GM11168 (cell line): Measurements from ENCODE around the gene PAX1.

ENCODE experiments used
- in situ Hi-C: fragments of 300-500 bp; cut with MboI; formaldehyde crosslinking; loops from one replicate; pipeline ENCODE4 v1.12.0; 2022; ENCODE audit warnings: low sequenced_read_pairs; ENCODE audit not compliant: unreplicated experiment

The PAX1 gene

DNA sequence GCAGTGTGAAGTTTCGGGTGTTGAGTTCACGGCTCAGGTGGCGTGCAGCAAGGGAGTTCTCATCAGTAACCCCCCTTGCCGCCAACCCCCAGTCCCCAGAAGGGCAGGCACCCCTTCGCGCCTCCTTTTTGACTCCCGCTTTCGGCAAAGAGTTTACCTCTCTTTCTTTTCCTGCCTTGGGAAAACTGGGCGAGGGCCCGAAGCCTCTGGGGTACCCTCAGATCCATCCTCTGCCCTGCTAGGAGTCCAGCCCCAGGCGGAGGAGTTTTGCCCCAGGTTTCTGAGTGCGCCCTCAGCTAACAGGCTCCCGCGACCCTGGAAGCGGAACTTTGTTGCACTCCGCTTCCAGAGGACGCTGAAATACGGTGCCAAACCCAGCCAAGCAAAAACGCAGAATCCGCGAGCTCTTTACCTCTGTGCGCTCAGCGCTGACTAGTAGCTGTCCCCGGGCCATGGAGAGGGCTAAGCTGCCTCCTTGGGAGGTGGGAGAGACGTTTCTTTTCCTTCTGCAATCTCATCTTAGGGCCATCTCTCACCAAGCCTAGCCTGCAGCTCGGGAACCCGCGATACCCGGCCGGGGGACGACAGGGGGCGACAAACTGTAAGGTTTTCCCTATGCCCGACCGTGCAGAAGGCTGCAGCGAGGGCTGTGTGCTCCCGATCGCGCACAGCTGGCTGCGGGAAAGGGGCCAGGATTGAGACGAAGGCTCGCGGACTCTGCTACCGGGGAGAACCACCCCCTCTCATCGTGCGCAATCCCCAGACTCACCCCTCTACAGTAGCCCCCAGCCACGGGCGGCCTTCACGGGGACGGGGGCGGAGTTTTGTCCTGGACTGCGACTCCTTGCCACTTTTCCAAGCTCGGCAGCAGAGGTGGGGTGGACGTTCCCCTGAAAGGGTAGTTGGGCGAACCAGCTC, 2.7 kb upstream of the PAX1 start:
- in situ Hi-C loops, result no loop called here

DNA sequence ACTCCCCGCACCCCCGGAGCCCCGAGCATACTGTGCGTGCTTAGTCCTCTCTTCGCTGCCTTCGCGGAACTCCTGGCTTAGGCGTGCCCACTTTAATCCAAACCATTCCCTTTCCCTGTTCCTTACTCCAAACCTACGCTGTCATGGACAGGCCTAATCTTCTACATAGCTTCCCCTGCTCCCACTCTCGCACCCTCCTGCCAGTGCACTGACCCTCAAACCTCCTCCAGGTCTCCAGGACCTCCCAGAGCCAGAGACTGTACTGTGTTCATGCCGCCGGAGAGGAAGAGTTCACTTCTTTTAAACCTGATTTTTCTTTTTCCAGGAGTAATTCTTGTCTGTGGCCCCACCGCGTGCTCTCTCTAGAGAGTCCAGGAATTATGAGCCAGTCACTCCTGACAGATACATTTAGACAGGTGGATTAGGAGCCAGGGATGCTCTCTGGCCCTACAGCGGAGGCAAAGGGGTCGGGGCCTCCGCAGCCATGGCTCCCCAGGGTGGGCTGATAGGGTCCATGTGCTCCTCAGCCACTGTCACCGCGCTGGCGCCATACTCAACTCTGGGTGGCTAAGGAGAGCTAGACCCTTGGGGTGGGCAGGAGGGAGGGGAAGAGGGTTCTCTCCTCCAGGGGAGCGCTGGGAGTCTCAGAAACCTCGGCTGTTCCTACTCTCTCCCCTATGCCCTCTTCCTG, 1.6 kb upstream of the PAX1 start:
- in situ Hi-C loops, result no loop called here

DNA sequence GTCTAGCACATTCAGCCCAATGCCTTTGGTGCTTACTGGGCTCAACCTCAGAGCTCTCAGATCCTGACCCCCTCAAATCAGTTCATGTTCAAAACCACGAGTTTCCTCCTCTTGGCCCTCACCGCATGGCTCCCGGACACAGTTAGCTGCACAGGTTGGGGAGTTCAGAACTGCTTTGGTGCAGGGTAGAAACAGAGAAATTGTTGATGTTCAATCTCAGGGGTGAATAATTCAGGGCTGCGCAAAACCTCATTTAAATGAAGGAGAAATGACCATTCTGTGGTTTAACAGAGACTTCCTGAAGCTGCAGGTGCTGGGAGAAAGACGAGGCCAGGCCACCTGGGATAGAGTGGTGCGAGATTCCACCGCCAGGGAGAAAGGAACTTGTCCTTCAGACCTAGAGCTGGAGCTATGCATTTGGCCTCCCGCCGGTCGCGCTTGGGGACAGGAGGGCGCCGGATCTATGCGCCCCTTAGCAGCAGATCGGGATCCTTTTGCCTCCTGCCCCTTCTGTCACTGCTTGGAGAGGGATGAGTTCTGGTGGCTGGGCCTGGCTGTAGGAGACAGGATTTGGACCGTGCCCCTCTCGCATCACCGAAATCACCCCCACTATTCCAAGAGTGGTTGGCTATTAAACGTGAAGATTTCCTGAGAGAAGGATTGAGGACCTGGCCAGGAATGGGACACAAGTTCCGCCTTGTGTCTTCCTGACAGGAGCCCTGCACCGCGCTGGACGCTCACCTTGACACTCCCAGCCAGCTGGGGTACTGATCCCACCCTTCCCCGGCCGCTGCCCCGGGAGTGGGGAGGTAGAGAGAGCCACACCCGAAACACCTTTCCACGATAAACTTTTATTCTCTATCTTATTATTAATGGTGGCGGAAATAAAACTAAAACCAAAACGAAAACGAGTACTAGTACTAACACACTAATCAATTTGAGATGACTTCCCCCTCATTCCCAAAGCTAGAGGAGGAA, 767 bp upstream of the PAX1 start:
- in situ Hi-C loops, result no loop called here

DNA sequence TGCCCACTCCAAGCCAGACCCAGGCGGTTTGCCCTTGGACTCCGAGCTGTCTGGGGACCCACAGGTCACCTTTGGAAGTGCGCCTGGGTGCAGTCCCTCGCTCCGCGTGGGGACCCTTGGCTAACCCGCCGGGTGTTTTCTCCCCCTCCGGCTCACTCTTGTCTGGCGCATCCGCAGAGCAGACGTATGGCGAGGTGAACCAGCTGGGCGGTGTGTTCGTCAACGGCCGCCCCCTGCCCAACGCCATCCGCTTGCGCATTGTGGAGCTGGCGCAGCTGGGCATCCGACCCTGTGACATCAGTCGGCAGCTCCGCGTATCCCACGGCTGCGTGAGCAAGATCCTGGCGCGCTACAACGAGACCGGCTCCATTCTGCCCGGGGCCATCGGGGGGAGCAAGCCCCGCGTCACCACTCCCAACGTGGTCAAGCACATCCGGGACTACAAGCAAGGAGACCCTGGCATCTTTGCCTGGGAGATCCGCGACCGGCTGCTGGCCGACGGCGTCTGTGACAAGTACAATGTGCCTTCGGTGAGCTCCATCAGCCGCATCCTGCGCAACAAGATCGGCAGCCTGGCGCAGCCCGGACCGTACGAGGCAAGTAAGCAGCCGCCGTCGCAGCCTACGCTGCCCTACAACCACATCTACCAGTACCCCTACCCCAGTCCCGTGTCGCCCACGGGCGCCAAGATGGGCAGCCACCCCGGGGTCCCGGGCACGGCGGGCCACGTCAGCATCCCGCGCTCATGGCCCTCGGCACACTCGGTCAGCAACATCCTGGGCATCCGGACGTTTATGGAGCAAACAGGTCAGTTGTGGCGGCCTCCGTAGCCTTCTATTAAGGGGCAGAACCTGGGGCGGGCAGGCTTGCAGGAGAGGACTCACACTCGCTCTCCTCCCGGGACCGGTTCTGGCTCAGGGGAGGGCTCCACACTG, 1.1 kb downstream of the PAX1 start:
- in situ Hi-C loops, result no loop called here

DNA sequence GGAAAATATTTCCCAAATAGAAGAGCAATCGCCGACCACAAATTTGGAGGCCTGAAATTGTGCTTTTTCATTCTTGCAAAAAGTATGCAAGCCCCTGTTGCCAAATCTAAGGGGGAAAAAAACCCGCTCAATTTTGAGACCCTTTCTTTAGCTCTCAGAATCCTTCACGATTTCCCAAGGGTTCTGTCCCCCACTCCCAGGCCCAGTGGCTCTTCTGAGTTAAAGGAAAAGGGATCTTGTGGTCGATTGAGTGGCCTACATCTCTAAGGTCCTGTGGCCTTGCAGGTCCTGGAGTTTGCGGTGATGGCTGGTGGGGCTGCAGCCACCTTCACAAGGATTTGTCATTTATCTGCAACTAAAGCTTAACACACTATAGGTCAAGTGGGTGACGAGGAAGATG, 1.8 kb downstream of the PAX1 start:
- in situ Hi-C loops, result no loop called here

DNA sequence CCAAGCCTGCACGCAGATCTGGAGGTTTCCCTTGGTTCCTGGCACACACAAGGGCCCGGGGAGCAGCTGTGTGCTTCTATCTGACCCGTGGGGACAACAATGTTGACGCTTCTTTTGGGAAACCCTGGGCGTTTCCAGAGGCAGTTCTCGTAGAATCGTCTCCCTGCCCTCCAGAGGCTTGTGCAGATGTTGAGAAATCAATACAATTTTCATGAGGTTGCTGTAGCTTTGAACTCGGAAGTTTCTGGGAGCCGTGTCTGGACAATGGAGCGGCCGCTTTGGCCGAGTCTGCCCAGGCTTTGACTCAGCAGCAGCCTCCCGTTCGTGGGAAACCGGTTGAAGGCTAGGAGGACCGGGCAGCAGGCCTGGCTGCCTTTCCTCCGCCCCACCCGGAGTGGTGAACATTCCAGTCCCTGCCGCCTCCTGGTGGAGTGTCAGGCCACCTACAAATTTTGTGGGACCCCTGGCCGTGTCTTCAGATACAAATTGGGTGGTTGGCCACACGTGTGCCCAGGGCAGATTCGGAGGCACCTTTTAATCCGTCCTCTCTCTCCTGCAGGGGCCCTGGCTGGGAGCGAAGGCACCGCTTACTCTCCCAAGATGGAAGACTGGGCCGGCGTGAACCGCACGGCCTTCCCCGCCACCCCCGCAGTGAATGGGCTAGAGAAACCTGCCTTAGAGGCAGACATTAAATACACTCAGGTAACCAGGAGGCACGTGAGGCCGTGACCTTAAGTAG, 2.7 kb downstream of the PAX1 start:
- in situ Hi-C loops, result no loop called here

DNA sequence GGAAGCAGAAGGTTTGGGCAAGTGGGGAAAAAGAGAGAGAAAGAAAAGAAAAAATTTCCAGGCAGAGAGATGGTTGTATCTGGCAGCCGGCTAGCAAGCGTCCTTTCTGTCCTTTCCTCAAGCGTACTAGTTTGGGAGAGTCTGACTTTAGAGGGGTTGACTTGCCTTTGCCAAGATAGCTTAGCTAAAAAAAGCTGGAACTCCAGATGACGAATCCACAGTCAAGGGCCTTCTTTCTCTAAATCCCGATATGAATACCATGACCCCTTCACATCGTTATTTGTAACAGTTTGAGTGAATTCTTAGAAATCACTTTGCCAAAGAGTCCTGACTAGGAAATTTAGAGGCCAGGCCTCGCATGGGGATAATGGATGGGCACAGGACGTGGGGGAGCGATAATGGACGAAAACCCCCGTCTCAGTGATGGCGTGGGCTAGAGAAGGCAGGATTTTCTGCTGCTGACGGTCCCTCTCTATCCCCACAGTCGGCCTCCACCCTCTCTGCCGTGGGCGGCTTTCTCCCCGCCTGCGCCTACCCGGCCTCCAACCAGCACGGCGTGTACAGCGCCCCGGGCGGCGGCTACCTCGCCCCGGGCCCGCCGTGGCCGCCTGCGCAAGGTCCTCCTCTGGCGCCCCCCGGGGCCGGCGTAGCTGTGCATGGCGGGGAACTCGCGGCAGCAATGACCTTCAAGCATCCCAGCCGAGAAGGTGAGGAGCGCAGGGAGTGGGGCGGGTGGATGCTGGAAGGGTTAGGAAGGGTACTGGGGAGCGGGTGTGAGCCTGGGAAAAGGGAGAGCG, 3.5 kb downstream of the PAX1 start:
- in situ Hi-C loops, result no loop called here

DNA sequence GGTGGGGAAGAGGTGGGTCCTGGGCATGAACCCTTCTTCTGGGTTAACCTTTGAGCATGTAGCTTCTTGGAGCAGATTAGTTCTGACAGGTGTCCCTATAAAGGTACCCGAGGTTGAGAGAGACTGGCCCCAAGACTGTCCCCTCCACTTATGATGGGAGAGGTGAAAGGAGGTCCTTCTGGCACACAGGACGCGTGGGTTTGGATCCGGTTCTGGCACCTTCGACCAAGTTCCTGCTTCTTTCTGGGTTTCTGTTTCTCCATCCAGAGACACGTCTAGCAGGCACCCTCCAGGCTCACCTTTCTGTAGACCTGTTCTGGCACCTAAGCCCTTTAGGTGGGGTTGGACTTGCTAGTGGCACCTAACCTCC, 4.1 kb downstream of the PAX1 start:
- in situ Hi-C loops, result no loop called here

DNA sequence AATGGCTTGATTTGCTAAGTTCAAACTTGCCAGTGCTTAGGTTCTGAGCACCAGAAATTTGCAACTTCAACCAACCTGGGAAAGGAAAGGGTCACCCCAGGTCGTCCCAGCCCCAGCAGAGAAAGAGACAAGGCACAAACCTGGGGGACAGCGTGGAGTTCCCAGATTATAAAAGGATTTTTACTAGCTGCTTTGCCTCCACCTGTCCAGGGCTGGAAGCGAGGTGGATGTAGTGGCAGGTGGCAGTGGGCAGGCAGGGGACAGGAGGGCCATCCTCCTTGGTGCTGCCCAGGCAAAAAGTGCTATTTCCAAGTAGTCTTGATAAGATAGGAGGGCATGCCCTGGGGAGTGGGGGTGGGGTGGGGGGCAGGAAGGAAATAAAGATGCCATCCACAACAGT, 4.9 kb downstream of the PAX1 start:
- in situ Hi-C loops, result no loop called here

DNA sequence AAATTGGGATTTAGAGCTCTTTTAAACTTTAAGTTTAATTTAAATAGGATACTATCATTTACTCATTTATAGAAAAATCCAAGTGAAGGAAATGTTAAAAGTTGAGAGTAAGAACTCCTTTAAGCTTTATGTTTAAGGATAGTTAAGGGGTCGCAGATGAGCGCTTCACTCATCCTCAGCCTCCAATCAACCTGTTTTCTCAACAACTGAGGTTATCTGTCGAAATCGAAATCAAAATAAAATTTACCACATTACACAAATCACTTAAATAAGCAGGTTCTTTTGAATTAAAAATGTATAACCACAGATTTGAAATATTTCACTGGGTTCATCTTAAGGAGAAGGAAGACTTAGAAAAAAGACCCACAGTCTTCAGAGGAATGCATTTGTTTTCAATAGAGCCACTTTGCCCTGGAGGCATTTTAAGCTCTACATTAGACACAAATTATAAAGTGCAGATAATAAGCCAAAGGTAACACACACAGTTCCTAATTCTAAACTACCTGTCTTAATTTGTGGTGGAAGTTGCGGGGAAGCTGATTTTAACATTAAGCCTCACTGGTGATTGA, 5.5 kb downstream of the PAX1 start:
- in situ Hi-C loops, result no loop called here

DNA sequence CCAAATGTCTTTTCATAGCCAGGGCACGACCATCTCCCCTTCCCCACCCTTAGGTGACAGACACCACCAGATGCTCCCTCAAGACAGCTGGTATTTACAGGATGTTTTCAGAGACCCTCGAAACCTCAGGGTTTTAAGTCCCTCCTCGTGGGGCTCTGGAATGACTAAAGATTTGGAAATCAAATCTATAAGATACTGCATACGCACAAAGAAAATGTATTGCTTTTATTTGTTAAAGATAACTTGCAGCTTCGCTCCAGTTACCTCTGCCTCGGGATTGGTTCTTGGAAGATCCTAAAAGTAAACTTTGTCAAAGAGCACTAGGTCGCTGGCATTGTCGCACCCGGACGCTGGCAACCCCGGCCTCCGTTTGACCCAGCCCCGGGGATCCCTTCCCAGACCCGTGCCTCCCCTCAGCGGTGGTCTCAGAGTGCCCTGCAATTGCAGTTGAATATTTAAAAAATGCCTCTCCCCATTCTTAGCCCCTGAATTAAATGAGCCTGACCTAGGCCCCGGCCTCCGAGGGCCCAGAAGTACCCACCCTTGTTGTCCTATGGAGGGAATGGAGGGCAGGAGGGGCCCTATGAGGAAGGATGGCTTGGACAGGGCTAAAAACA, 7.1 kb downstream of the PAX1 start:
- in situ Hi-C loops, result no loop called here

DNA sequence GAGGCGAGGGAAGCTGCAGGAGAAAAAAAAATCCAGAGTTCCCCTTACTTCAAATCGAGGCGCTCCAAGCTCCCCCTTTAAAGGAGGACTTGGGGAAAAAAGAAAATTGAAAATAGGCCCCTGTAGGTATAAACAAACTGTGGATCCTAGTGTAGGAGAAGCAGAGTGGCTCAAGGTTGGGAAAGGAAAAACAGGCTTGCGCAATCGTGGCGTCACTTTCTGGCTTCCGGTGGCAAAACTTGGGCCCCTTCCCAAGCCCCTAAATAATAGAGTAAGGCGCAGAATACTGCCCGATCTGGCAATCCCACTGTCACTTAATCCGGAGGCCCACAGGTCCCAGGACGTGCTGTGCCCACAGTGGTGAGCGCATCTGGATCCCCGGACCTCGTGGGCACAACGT, 8.0 kb downstream of the PAX1 start:
- in situ Hi-C loops, result no loop called here

DNA sequence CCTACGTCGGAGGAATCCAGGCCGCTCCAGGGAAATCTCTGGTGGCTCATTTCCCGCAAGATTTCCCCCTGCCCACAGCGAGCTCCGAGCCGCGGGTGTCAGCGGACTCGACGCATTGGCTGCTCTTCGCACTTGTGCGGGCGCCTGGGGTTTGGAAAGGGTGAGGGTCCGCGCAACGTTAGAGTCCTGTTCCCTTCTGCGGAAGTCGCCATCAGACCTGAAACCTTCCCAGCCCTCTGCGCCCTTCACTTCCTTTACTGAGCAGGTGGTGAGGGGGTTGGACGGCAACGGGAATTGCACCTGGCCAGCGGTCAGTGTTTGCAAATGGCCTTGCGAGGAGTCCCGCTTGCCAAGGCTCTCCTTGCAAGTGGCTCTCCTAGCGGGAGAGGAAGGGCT, 8.4 kb downstream of the PAX1 start:
- in situ Hi-C loops, result no loop called here

DNA sequence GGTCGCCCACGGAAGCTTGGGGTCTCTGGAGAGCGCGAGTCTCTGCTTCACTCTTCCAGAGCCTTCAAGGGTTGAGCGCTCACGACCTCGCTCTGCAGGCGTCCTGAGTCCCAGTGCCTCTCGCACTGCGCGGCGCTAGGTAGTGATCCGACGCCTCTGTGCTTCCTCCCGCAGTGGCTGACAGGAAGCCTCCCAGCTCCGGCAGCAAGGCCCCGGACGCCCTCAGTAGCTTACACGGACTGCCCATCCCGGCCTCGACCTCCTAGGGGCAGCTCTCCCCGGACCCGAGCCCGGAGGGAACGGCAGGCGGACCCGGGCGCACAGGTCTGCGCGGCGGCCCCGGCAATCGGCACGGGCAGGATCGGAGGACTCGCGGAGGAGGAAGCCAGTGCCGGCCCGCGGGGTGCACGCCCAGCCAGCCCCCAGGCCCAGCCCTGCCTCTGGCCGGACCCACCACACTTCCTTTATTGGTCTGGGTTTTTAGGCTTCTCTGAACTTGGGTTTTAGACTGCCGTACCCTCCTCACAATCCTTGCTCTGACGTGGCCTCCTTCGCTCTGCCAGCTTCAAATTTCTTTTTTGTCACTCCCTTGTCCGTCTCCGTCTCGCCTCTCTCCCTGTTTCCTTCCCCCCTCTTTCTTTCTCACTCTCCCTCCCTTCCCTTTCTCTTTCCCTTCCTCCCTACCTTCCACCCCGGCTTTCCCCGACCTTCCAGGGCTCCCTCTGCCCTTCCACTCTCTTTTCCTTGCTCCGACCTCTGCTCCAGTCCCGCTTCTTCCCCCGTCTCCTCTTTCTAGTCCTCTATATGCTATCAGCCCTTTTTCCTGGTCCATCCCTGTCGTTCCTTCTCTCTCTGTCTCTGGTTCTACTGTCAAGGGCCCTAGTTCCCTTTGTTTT, 9.1 kb downstream of the PAX1 start:
- in situ Hi-C loops, result no loop called here

DNA sequence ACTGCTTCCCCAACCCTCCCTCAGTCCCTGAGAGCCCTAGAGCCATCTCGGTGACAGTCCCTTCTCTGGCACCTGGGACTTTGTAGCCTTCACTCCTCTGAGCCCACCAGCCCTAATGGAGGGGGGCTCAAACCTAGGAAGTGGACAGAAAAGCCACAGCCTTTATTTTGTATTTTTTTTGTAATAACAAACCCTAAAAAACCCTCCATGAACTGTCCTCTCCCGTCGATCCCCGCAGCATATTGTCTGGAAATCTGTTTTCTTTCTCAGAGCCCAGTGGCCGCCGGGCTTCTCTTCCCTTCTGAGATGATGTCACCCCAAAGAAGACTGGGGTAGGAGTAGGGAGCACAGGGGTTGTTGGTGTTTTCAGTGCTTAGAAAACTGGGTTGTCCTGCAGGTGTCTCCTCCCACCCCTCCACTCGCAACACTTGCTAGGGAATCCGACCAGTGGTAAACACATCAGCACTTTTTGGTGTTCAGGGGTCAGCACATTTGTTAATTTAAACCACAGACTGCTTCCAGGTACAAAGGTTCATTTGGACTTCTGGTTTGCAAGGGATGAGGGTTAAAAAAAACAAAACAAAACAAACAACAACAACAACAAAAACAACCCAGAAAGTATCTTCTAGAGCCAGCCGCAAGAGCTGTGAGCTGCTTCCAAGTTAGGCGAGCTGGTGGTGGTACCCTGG, 9.9 kb downstream of the PAX1 start:
- in situ Hi-C loops, result no loop called here
